COLO668 (cell line): ENCODE results near the gene MYEOV.

Source experiments
- DNase-seq: peaks from one replicate; lab custom pipeline; 2025; ENCODE audit not compliant: unreplicated experiment; lab: John Stamatoyannopoulos, UW

MYEOV gene

GRCh38 chr11:69301081-69301454 is 7.1 kb downstream of the MYEOV start:
- no peak for DNase-seq

DNA sequence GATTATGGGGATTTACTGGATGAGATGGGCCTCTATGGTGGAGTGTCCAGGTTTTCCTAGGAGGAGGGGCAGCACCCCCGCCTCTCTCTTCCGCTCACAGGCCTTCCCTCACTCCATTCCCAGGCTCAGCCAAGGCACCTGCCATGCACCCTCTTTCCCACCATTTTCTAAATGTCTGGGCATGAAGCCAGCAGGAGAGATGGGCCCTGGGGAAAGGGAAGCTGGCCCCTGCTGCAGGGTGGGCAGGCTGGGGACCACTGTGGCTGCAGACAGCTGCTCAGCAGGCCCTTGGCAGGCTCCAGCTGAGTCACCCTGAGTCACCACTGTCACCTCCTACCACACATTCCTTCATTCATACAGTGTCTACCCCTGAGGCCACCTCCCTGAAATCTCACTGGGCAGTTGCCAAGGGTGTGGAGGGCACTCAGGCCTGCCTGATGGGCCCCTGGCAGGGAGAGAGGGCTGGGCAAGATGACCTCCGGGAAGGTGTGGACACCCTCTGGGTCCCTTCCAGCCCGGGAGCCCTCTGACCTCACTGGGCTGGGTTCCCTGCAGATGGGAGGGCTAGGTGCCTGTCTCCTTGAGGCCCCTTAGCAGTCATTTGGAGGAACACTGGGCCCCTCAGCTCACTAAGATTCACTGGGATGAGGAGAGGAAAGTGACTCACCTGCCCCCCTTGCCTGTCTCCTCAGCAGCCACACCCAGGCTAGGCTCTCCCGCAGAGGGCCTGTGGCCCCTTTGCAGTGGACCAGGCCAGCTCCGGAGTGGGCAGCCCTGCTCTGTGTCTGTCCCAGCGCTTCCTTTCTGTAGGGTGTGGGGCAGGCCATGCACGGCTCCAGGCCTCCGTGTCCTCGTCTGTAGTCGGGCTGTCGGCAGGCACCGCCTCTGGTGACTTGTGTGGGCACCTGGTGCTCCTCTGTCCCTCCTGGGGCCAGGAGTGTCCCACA is 7.8 kb downstream of the MYEOV start:
- no peak for DNase-seq

DNA sequence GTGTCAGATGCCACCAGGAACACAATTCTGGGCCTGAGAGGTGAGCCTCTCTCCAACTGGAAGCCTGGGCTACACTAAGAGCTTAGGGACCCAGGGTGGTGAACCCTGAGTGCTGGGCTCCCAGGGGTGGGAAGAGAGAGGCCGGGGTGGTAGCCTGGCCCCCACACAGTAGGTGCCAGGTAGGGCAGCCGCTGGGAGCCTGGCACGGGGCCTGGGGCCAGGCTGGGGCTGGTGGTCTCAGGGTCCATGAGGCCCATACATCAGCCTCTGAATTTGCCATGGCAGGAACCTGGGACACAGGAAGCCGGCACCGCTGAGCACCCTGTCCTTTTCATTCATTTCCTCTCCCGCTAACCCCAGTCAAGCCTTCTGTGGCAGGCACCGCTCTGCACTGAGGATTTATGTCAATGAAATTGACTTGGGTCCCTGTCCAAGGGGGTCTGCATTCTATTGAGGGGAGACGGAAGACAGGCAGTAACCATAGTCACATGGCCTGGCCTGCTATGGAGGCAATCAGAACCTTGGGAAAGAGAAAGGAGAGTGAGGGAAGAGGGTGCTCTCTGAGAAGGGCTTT is 8.6 kb downstream of the MYEOV start:
- DNase-seq: no peak

DNA sequence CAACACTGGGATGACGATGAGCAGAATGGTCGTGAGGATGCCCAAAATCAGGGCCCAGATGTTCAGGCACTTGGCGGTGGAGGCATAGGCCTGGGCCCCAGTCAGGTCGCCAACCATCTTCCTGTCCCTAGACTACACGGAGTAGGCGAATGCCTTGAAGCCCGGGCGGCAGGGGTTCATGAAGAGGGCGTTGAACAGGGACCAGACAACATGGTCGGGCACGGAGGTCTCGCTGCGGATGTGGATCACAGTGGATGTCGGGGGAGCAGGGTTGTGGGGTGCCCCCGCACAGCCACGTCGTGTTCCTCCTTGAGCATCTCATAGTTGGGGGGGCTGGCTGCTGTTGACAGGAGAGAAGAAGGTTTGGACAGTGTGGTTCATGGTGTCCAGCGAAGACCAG is 9.5 kb downstream of the MYEOV start:
- DNase-seq: no peak

- DNase-seq: no peak
These were observed 10.3 kb downstream of the MYEOV start for GRCh38 chr11:69304258-69304657.

- no peak for DNase-seq
These were observed 10.7 kb downstream of the MYEOV start for GRCh38 chr11:69304686-69305085.

GRCh38 chr11:69305885-69306540 is 12.1 kb downstream of the MYEOV start:
- DNase-seq: no peak

GRCh38 chr11:69306821-69307220 is 12.9 kb downstream of the MYEOV start:
- no peak for DNase-seq

DNA sequence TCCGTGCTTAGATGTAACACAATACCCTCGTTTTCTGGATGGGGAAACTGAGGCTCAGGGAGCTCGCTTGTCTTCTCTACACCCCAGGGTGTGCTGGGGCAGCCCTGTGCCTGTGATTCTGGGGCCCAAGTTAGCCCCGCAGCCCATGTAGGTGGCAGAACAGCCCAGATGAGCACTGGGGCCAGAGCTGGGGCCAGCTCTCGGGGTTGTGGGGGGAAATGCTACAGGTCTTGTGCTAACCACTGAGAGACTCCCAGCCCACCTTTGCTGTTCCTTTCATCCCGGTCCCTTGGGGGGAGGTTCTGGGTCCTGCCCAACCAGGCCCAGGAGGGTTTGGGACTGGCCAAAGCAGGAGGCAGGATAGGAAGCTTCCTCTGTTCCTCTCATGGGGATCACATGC is 13.5 kb downstream of the MYEOV start:
- DNase-seq: no peak

DNA sequence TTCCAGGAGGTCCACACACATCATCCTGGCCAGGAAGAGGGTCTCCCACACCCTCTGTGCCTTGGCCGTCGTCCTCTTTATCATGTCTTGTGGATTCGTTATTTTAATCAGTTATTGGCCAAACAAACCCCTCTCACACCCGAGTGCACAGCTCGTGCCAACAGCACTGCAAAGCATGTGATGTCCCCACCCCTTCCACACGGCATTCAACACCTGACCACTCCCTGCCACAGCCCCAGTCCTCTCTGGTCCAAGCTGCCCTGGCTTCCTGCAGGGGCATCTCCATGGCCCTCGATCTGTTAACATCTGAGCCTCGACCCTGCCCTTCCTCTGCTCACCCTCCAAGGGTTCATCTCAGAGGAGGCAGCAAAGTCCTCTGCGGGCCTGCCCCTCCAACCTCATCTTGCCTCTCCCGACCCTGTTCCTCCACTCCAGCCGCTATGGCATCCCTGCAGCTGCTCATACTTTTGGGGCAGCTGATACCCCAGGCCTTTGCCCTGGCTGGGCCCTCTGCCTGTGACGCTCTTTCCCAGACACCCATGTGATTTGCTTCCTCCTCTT is 14.0 kb downstream of the MYEOV start:
- no peak for DNase-seq

DNA sequence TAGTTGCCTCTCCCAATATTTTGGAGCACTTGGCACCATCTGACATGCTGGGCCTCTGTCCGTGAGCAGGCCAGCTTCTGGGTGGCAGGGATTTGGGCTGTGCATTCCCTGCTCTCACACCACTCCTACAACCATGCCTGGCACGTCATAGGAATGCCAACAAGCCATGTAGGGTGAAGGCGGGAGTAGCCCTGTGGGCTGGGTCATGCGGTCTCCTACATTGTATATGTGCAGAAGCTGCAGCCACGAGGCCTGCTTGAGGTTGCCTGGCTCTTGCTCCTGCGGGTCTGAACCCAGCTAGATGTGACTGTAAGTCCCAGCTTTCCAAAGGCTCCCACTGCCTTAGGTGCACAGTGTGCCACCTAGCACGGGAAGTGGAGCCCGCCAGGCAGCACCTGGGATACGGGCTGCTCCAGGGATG is 14.5 kb downstream of the MYEOV start:
- no peak for DNase-seq

DNA sequence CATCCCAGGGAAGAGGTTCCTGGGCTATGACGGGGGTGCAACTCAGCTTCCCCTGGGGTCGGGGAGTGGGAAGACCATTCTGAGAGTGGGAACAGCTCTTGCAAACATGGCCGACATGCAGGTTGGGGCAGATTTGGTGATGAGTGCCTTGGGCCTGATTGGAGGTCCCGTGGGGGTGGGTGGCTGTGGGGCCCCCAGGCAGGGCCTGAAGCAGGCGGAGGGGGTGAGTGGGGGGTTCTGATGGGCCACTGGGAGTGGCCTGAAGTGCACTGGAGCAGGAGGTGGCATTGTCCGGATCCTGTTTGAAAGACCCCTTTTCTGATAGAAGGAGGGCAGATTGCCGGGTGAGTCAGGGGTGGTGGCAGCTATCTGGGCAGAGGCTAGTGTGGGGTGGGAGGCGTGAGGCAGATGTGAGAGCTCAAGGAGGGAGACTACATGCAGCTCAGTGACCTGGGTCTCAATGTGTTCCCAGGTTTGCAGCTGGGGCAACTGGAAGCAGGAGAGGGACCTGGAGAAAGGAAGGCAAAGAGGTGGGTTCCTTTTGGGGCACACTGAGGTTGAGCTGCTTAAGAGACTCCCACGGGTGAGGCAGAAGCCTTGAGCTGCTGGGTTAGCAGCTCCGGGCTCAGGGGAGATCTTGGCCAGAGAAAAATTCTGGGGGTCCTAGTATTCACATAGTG is 15.1 kb downstream of the MYEOV start:
- DNase-seq: no peak

DNA sequence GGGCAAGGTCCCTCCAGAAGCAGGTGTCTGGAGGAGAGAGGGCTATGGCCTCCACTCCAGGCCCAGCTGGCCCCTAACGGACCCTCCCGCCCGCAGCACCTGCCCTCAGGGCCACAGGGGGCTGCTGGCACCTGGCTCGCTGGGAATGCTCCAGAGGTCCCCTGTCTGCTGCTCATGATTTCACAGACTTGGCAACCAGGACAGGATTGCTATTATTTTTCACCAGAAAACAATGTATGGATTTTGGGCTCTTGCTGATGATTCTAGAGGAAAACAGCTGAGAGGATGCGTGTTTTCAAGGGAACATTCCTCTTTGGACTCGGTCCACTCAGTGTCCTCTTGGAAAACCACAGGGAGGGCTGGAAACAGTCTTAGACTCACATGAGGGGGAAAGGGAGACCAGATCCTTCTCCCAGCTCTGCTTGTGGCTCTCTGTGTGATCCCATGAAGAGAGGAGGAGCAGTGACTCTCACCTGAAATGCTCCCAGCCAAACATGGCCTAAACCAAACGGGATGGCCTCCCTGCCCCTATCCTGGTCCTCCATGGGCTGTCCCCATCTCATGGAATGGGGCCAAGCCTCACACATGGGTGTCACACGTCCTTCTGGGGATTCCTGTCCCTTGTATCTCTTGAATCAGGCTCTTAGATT is 15.8 kb downstream of the MYEOV start:
- DNase-seq: no peak

GRCh38 chr11:69310351-69310750 is 16.4 kb downstream of the MYEOV start:
- no peak for DNase-seq

DNA sequence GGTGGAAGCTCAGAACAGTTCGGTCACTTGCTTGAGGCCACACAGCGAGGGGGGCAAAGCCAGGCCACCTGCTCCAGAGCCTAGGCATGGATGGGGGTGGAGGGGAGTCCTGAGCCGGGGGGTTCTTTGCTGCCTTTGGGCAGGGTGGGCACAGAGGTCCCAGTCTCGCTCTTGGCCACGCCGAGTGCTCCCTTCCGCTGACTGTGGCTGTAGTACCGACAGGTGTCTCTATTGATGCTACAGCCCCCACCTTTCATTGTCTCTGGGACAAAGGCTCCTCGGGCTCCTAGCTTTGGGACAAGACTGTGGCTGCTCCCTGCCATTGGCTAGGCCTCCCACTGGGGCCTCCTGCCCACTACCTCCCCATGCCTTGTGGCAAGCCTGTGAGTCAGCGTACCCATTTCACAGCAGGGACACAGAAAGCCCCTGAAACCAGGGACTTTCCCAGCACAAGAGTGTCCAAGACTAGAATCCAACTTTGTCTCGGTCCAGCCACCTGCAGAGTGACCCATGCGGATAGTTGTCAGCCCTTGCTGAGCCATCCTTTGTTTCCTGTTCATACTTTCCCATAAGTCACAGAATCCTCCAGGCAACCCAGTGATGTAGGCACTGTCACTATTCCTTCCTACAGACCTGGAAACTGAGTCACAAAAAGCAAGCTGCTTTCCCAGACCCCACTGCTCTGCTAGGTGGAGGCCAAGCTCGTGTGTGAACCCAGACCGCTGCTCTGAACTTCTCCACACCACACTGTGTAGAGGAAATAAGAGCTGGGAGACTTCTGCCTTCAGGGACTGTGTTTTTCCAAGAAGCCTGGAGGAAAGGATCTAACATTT is 17.2 kb downstream of the MYEOV start:
- no peak for DNase-seq

GRCh38 chr11:69311767-69312385 is 17.9 kb downstream of the MYEOV start:
- no peak for DNase-seq

DNA sequence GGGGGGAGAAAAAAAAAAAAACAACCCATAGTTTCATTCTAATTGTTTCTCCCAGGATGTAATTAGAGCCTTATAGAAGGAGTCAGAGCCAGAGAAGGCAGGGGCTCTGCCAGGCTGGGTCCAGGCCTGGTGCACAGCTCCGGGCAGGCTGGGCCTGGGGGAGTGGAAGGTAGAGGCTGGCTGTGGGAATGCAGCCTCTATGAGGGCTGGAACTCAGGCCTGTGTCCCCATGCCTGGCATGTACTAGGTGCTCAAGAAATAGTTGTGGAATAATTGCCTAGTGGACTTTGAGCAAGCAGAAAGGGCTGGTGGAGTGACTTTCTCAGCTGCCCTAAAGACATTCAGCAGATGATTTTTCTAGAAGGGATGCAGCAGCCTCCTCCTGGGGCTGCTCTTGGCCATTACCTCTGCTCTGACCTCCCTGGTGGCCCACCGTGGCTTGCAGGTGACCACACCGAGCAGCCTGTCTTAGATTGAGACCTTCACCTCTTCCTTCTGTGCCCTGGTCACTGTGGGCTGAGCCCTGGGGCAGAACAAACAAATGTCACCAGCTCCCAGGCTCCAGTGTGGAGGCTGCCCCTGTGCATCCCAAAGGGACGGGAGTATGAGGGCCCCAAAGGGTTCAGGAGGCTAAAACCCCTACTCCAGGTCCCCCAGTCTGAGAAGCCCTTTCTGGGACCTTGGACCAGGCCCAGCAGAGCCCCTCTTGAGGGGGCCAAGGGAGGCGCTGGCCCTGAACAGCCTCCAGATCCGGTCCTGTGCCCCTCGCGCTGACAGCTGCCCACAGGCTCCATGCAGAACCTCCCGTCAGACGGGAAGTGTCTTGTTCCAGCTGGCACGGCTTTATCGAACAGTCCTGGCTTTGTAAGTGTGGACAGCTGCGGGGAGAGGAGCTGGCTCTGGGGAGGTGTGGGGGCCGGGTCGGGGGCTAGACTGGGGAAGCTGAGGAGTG is 18.8 kb downstream of the MYEOV start:
- no peak for DNase-seq

- no peak for DNase-seq
These were observed 20.0 kb downstream of the MYEOV start for GRCh38 chr11:69313992-69314391.
